ENCODE data around the gene FOXO6. TPM values are rescaled to one million over a fixed set of nuclear protein-coding genes. Genes with fewer than 3 reads are reported as not detected.

FOXO6 gene
- total RNA-seq, 1 donor from 2014 or later, result 1.7 TPM

- DNase-seq (ENCODE audit: low spot score) (no peak), ATAC-seq (no peak)
- intact Hi-C loops (cut with DNase I), result no loop called here
Measured at GRCh38 chr1:41378222-41378621, 17.0 kb downstream of the FOXO6 start.

GRCh38 chr1:41378999-41379737, 17.9 kb downstream of the FOXO6 start:
- no peak for ATAC-seq
- DNase-seq (ENCODE audit: low spot score), result no peak

GRCh38 chr1:41379738-41380130, 18.5 kb downstream of the FOXO6 start:
- no peak for DNase-seq (ENCODE audit: low spot score)
- ATAC-seq, result no peak
- intact Hi-C loops (cut with DNase I), result no loop called here

More at GRCh38 chr1:41378999-41379737, 17.9 kb downstream of the FOXO6 start:
- intact Hi-C loops (cut with DNase I), result no loop called here

- DNase-seq (ENCODE audit: low spot score) (no peak), ATAC-seq (no peak)
- intact Hi-C loops (cut with DNase I), result no loop called here
Measured at GRCh38 chr1:41380195-41380594, 19.0 kb downstream of the FOXO6 start.

GRCh38 chr1:41380979-41381691, 19.9 kb downstream of the FOXO6 start:
- intact Hi-C loops (cut with DNase I), result no loop called here
- ATAC-seq (peak; percentile 66), DNase-seq (ENCODE audit: low spot score) (peak; percentile 84)

GRCh38 chr1:41381692-41382479, 20.7 kb downstream of the FOXO6 start:
- ATAC-seq (peak; percentile 49), DNase-seq (ENCODE audit: low spot score) (no peak)
- intact Hi-C loops (cut with DNase I), result no loop called here

GRCh38 chr1:41382480-41383090, 21.4 kb downstream of the FOXO6 start:
- ATAC-seq, result peak; percentile 75
- peak; percentile 77 for DNase-seq (ENCODE audit: low spot score)
- intact Hi-C loops (cut with DNase I), result no loop called here

- no peak for DNase-seq (ENCODE audit: low spot score)
- intact Hi-C loops (cut with DNase I), result no loop called here
- peak; percentile 15 for ATAC-seq
Measured at GRCh38 chr1:41383094-41383852, 22.0 kb downstream of the FOXO6 start.

GRCh38 chr1:41384579-41384978, 23.3 kb downstream of the FOXO6 start:
- no peak for ATAC-seq
- no peak for DNase-seq (ENCODE audit: low spot score)
- intact Hi-C loops (cut with DNase I), result no loop called here

- intact Hi-C loops (cut with DNase I), result no loop called here
- DNase-seq (ENCODE audit: low spot score) (no peak), ATAC-seq (no peak)
Measured at GRCh38 chr1:41385398-41386195, 24.4 kb downstream of the FOXO6 start.

- no peak for ATAC-seq
- intact Hi-C loops (cut with DNase I), result no loop called here
- no peak for DNase-seq (ENCODE audit: low spot score)
Measured at GRCh38 chr1:41386196-41386663, 25.0 kb downstream of the FOXO6 start.

- intact Hi-C loops (cut with DNase I), result no loop called here
- peak; percentile 85 for DNase-seq (ENCODE audit: low spot score)
- ATAC-seq, result peak; percentile 74
Measured at GRCh38 chr1:41387667-41388091, 26.4 kb downstream of the FOXO6 start.

GRCh38 chr1:41388510-41388909, 27.3 kb downstream of the FOXO6 start:
- intact Hi-C loops (cut with DNase I), result no loop called here
- ATAC-seq, result no peak

GRCh38 chr1:41389009-41389408, 27.8 kb downstream of the FOXO6 start:
- no peak for ATAC-seq
- no peak for DNase-seq (ENCODE audit: low spot score)
- intact Hi-C loops (cut with DNase I), result no loop called here

More at GRCh38 chr1:41388510-41388909, 27.3 kb downstream of the FOXO6 start:
- DNase-seq (ENCODE audit: low spot score), result no peak

GRCh38 chr1:41390166-41390565, 28.9 kb downstream of the FOXO6 start:
- intact Hi-C loops (cut with DNase I), result no loop called here
- ATAC-seq, result no peak

GRCh38 chr1:41390573-41390972, 29.3 kb downstream of the FOXO6 start:
- intact Hi-C loops (cut with DNase I), result no loop called here
- DNase-seq (ENCODE audit: low spot score) (no peak), ATAC-seq (no peak)

More at GRCh38 chr1:41390166-41390565, 28.9 kb downstream of the FOXO6 start:
- no peak for DNase-seq (ENCODE audit: low spot score)

- ATAC-seq, result no peak
- intact Hi-C loops (cut with DNase I), result no loop called here
Measured at GRCh38 chr1:41391834-41392527, 30.7 kb downstream of the FOXO6 start.

More at GRCh38 chr1:41391834-41392527, 30.7 kb downstream of the FOXO6 start:
- no peak for DNase-seq (ENCODE audit: low spot score)

Measured in sciatic nerve (tissue), 2 donors.